VCaP (cell line): Measurements from ENCODE around the gene FYCO1.
"Not testable (repeated sequence)": the region's sequence is repeated elsewhere in the genome, so short reads cannot be mapped to it uniquely, and the experiment has no call there.

Experiments used
- H3K27ac ChIP-seq: fragments of 450-650 bp; 2 replicates; pipeline ENCODE4 v1.5.1; 2017
- CTCF ChIP-seq: fragments of 450-650 bp; conservative IDR thresholded peaks from 2 replicates; pipeline ENCODE4 v1.5.1; 2017; ENCODE audit warnings: mild to moderate bottlenecking, moderate library complexity

The FYCO1 gene

DNA sequence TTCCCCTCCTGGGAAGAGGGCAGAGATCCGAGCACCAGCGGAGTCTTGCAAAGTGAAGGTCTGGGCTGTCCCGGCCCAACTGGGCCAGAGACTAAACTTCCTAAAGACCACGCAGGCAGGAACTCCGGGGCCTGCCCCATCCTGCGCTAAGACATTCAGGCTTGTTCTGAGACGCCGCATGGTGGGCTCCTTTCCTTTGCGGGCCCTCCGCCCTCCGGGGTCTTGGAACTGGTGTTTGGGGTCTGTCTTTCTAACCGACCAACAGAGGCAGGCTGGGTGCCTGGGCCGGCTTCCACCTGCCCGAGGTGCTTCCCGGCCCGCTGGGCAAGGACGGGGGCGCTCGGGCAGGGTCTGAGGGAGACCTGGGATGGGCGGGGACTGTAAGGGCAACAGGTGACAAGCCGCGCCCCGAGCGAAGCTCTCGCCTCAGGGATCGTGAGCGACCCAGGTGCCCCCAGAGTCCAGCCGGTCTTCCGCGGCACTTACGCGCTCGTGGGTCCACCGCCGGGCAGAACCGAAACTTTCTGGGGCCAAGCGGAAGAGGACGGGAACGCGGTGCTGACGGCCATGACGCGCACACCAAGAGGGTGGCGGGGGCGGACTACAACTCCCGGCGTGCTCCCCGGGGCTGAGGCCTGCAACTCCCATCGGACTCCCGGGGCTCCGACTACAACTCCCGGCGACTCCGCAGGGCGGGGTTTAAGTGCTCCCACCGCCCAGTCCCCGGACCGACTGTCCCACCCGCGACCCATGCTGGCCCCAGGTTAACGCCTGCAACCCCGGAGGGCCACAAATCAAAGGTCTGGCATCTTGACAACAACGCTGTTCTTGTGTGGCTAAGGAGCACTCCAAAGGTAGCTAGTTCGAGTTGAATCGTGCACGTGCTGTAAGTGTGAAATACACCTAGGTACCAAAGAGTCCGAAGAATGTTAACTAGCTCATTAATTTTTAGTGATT, at the start of gene FYCO1:
FYCO1 (minus strand) TSS at position 589 of the 957 bp plus-strand sequence. CDS start 10,914 bp downstream, outside the sequence.
- TF ChIP-seq CTCF: no peak

DNA sequence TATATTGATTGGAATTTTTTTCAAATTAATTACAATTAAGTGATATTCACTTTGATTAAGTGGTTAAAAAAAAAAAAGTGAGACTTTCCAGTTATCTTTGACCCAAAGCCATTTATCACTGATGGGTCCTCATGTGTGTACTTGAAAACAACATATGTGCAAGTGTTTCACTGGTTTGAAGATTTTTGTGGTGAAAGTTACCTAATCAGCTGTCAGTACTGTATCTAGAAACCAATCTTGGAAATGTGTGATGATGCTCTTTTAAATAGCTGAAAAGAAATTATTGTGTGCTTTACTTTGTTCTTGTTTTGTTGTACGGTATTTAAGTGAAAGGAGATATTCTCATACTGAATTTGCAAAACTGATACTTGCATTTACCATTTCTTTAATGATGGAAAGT, 43.3 kb upstream of the FYCO1 start:
- H3K27ac ChIP-seq: no peak overlapping the region
- no peak for TF ChIP-seq CTCF

More for the DNA sequence above, at the start of gene FYCO1:
- peak within 1 kb of the TSS; percentile 91 for H3K27ac ChIP-seq

- not testable (repeated sequence) for H3K27ac ChIP-seq
These were observed 42.4 kb upstream of the FYCO1 start for GRCh38 chr3:46038071-46038470.

DNA sequence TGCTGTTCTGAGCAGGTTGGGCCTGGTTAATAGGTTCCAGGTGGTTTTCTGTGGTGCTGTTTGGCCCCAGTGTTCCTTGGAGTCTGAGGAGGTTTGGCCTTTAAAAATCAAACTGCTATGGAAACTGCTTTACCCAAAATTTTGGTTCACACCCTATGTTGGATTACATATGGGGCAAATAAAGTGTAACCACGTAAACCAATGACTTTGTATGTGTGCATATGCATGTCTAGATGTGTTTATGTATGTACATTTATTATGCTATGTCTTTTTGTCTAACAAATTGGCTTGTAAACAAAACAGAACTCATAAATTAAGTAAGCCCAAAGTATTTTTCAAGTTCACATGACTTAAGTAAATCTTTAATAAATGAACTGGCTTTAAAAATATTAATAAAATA, 40.6 kb upstream of the FYCO1 start:
- peak overlapping the region; percentile 21; the same call in 1 of the 2 replicates for H3K27ac ChIP-seq
- TF ChIP-seq CTCF: no peak

DNA sequence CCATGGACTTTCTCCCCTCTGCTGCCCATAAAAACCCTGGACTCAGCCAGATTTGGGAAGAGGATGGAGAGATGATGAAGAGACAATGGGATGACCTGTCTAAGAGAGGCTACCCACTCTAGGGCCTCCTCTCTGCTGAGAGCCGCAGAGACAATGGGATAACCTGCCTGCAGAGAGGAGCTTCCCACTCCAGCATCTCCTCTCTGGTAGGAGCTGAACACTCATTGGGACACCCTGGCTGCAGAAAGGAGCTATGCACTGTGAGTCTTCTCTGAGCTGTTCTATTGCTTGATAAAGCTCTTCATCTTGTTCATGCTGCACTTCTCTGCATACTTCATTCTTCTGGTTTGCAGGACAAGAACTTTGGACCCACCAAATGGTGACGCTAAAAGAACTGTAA, 36.1 kb upstream of the FYCO1 start:
- H3K27ac ChIP-seq: no peak overlapping the region
- TF ChIP-seq CTCF: no peak

DNA sequence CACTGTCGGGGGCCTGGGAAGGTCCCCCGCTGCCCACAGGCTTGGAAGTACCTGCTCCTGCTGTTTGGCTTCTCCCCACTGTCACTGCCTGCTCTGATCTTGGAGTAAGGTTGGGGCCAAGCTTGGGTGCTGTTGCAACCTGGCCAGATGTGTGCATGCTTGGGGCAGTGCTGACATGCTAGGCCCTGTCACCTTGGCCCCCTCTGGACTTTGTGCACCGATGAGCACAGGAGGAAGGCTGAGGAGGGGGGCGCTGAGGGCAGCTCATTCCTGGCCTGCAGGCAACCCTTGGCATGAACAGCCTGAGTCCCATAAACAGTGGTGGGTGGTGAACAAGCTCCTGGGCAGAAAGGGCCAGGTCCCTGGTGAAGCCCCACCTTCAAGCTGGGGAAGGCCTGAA, 35.6 kb upstream of the FYCO1 start:
- TF ChIP-seq CTCF: no peak

GRCh38 chr3:46030626-46031025, 35.0 kb upstream of the FYCO1 start:
- TF ChIP-seq CTCF: no peak
- H3K27ac ChIP-seq: no peak overlapping the region

More for the DNA sequence above, 35.6 kb upstream of the FYCO1 start:
- H3K27ac ChIP-seq: no peak overlapping the region

DNA sequence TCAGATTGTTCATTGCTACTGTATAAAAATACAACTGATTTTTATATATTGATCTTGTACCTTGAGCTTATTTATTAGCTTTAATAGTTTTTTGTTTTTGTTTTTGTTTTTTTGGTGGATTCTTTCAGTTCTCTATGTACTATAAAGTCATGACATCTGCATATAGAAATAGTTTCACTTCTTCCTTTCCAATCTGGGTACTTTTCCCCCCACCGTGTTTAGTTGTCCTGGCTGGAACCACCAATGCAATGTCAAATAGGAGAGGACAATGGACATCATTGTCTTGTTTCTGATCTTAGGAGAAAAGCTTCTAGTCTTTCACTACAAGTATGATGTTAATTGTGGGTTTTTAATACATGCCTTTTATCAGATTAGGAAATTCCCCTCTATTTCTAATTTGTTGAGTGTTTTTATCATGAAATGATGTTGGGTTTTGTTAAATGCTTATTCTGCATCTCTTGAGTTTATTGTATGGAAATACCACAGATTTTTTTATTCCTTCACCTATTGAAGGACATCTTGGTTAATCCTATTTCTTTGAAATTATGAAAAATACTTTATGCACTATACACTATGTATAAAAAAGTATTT, 34.4 kb upstream of the FYCO1 start:
- no peak overlapping the region for H3K27ac ChIP-seq
- TF ChIP-seq CTCF: no peak
